Esophagus muscularis mucosa (tissue), 4 donors: ENCODE measurements around the gene SFT2D3. TPM values are rescaled to one million over a fixed set of nuclear protein-coding genes. Genes with fewer than 3 reads are reported as not detected.
A peak's percentile ranks its signal among the peaks of the same experiment; 100 is the strongest.
"Not testable (repeated sequence)": the region's sequence is repeated elsewhere in the genome, so short reads cannot be mapped to it uniquely, and the experiment has no call there.

ENCODE experiments used
- DNase-seq: peaks from one replicate; pipeline ENCODE4 v3.0.0-alpha.2; 2017; ENCODE audit errors: extremely low spot score
- H3K27ac ChIP-seq, 4 donors: fragments of 200-600 bp; sonication (generic); replicated peaks in 1 of 4; 1 replicate in 3 of 4; 2 replicates in 1 of 4; pipeline ENCODE4 v1.5.1; 2016 to 2019; ENCODE audit warnings: mild to moderate bottlenecking in 1 of 4
- H3K27me3 ChIP-seq, 4 donors: fragments of 200-600 bp; sonication (generic); one replicate each; pipeline versions ENCODE4 v1.5.1 to v1.6.0; 2016 to 2019
- H3K36me3 ChIP-seq, 4 donors: fragments of 200-600 bp; sonication (generic); one replicate each; pipeline ENCODE4 v1.5.1; 2016 to 2019
- H3K4me1 ChIP-seq, 4 donors: fragments of 200-600 bp; sonication (generic); one replicate each; pipeline ENCODE4 v1.5.1; 2016 to 2019
- H3K4me3 ChIP-seq, 4 donors: fragments of 200-600 bp; sonication (generic); 1 replicate in 2 of 4; 2 replicates in 2 of 4; pipeline ENCODE4 v1.5.1; 2016 to 2019; ENCODE audit warnings: mild to moderate bottlenecking in 4 of 4, moderate library complexity in 1 of 4
- H3K9me3 ChIP-seq, 4 donors: fragments of 200-600 bp; sonication (generic); 1 replicate in 3 of 4; 2 replicates in 1 of 4; pipeline ENCODE4 v1.5.1; 2016 to 2019
- CTCF ChIP-seq, 3 experiments: fragments of 200-600 bp in 2 of 3; fragments of 450-650 bp in 1 of 3; sonication (generic) in 2 of 3; IDR thresholded peaks; one replicate each; pipeline ENCODE4 v1.5.1; 2017 to 2019; ENCODE audit warnings: antibody characterized with exemption in 3 of 3, mild to moderate bottlenecking in 2 of 3, moderate library complexity in 1 of 3
- EP300 ChIP-seq: sonication (generic); formaldehyde crosslinking; IDR thresholded peaks from one replicate; pipeline ENCODE4 v1.6.1; 2017; ENCODE audit warnings: antibody characterized with exemption
- POLR2A ChIP-seq: fragments of 450-650 bp; IDR thresholded peaks from one replicate; pipeline ENCODE4 v1.6.1; 2017; ENCODE audit warnings: antibody characterized with exemption, moderate library complexity, mild to moderate bottlenecking, low read depth
- POLR2AphosphoS5 ChIP-seq, 2 donors: sonication (generic); formaldehyde crosslinking; IDR thresholded peaks; one replicate each; pipeline ENCODE4 v1.6.1; 2017; ENCODE audit warnings: antibody characterized with exemption in 2 of 2
- WGBS: methylation state at CpG from one replicate; pipeline ENCODE4 v1.1.5; 2018; 5-methylcytosine and 5-hydroxymethylcytosine counted together
- intact Hi-C: fragments of 100-400 bp; cut with DNase I; formaldehyde crosslinking; loops from one replicate; pipeline ENCODE4 v1.15.1; 2023
- total RNA-seq, 4 donors: library from RNA; depleted of rRNA; stranded (reverse); fragments of >200 nt; gene quantifications; one replicate each; pipeline versions ENCODE4 v1.1.0 to v1.2.1, GENCODE V29; 2016

Gene SFT2D3
- total RNA-seq, 4 donors from 2014 or later, result 5.8 to 11.8 (median 9.4) TPM

GRCh38 chr2:127740665-127741288 lies 39.5 kb downstream of the SFT2D3 start:
- Histone ChIP-seq H3K4me3 (no peak overlapping the region), H3K27ac (no peak overlapping the region), H3K4me1 (peaks cover 0 to 32% (median 16%) of the 10 kb centered on the region in 4 donors), H3K36me3 (peaks cover 0 to 23% (median 11%) of the 10 kb centered on the region in 4 donors), H3K27me3 (no peaks in the 10 kb centered on the region), H3K9me3 (no peaks in the 10 kb centered on the region)
- 92% methylated on average over 3 of the region's 3 CpGs for WGBS
- no peak for TF ChIP-seq CTCF (IDR thresholded peaks at IDR 0.05)
- no peak for TF ChIP-seq POLR2A
- TF ChIP-seq EP300, result no peak
- no peak for TF ChIP-seq POLR2AphosphoS5 (IDR thresholded peaks at IDR 0.05)
- no peak for DNase-seq
- intact Hi-C loops, result no loop called here

GRCh38 chr2:127743477-127744026 lies 42.3 kb downstream of the SFT2D3 start:
- Histone ChIP-seq H3K4me1 (peaks cover 0 to 38% (median 21%) of the 10 kb centered on the region in 4 donors), H3K4me3 (no peak overlapping the region), H3K27me3 (no peaks in the 10 kb centered on the region), H3K36me3 (peaks cover 0 to 31% (median 14%) of the 10 kb centered on the region in 4 donors), H3K27ac (no peak overlapping the region), H3K9me3 (no peaks in the 10 kb centered on the region)
- 70% methylated on average over 3 of the region's 3 CpGs for WGBS
- intact Hi-C loops, result no loop called here
- no peak for TF ChIP-seq EP300
- TF ChIP-seq POLR2AphosphoS5 (IDR thresholded peaks at IDR 0.05), result no peak
- no peak for DNase-seq

- Histone ChIP-seq H3K4me1 (peaks cover 3 to 35% (median 26%) of the 10 kb centered on the region in 4 donors), H3K4me3 (no peak overlapping the region), H3K36me3 (peaks cover 0 to 33% (median 15%) of the 10 kb centered on the region in 4 donors), H3K27me3 (no peaks in the 10 kb centered on the region), H3K9me3 (no peaks in the 10 kb centered on the region), H3K27ac (no peak overlapping the region)
- intact Hi-C loops, result no loop called here
- DNase-seq, result no peak
- TF ChIP-seq POLR2AphosphoS5 (IDR thresholded peaks at IDR 0.05) (no peak), EP300 (no peak), POLR2A (no peak), CTCF (IDR thresholded peaks at IDR 0.05) (no peak)
- WGBS, result 91% methylated on average over 5 of the region's 5 CpGs
These were observed 46.3 kb downstream of the SFT2D3 start for GRCh38 chr2:127747621-127748020.

- Histone ChIP-seq H3K27ac (peak overlapping the region in 2 of 4 donors; percentile 36 to 56), H3K36me3 (peaks cover 0 to 31% (median 15%) of the 10 kb centered on the region in 4 donors), H3K4me1 (peaks cover 3 to 31% (median 23%) of the 10 kb centered on the region in 4 donors)
- WGBS, result 75% methylated on average over 5 of the region's 5 CpGs
- H3K4me3 ChIP-seq, intact Hi-C loops, DNase-seq, H3K9me3 ChIP-seq, H3K27me3 ChIP-seq: not testable (repeated sequence)
These were observed 48.2 kb downstream of the SFT2D3 start for GRCh38 chr2:127749537-127749936.

GRCh38 chr2:127753374-127753773 lies 52.1 kb downstream of the SFT2D3 start:
- Histone ChIP-seq H3K4me1 (peaks cover 3 to 11% (median 9%) of the 10 kb centered on the region in 4 donors), H3K27me3 (no peaks in the 10 kb centered on the region), H3K27ac (no peak overlapping the region), H3K36me3 (peaks cover 0 to 27% (median 10%) of the 10 kb centered on the region in 4 donors), H3K4me3 (no peak overlapping the region), H3K9me3 (no peaks in the 10 kb centered on the region)
- intact Hi-C loops, result loop anchor here (10.0 kb wide), 1 partner anchor 51 kb away; no protein-coding TSS in a partner anchor
- no peak for DNase-seq
- no peak for TF ChIP-seq POLR2AphosphoS5 (IDR thresholded peaks at IDR 0.05)
- no peak for TF ChIP-seq CTCF (IDR thresholded peaks at IDR 0.05)
- no peak for TF ChIP-seq EP300
- no peak for TF ChIP-seq POLR2A
